Panc1 (cell line): ENCODE measurements around the gene TFCP2L1. TPM values are rescaled to one million over a fixed set of nuclear protein-coding genes. Genes with fewer than 3 reads are reported as not detected.

Source experiments
- ATAC-seq: fragments of 200-7000 bp; cut with Tn5 transposase; 2 replicates; pipeline ENCODE4 v1.9.1; 2020; ENCODE audit warnings: mild to moderate bottlenecking, moderate library complexity
- BruUV-seq: library from RNA; stranded (reverse); fragments of 400-500 nt; replicated peaks from 2 replicates; lab custom pipeline; 2021; lab: Mats Ljungman, UMichigan
- CTCF ChIA-PET: fragments of 300-600 bp; sonication (Branson Sonifier 250); formaldehyde crosslinking; loops from one replicate; lab custom pipeline; 2022; ENCODE audit warnings: antibody characterized with exemption; lab: Charles Lee
- POLR2A ChIA-PET: fragments of 300-600 bp; sonication (Branson Sonifier 250); formaldehyde crosslinking; loops from one replicate; lab custom pipeline; 2022; ENCODE audit warnings: antibody characterized with exemption; lab: Charles Lee
- DNase-seq: peaks from one replicate; pipeline ENCODE4 v3.0.0-alpha.2; 2010; ENCODE audit warnings: low read depth, low spot score
- H3K27ac ChIP-seq: 2 replicates; pipeline ENCODE4 v1.5.1; 2011; ENCODE audit warnings: mild to moderate bottlenecking, low read length, inconsistent platforms
- H3K27me3 ChIP-seq: fragments of 200-500 bp; sonication (Bioruptor generic); 2 replicates; pipeline ENCODE4 v1.6.0; 2014; ENCODE audit warnings: low read length, inconsistent platforms; ENCODE audit not compliant: control insufficient read depth, insufficient read depth
- H3K36me3 ChIP-seq: fragments of 200-500 bp; sonication (Bioruptor generic); 2 replicates; pipeline ENCODE4 v1.5.1; 2014; ENCODE audit warnings: inconsistent platforms, mild to moderate bottlenecking, low read length, moderate library complexity; ENCODE audit not compliant: control insufficient read depth, insufficient read depth
- H3K4me1 ChIP-seq: 2 replicates; pipeline ENCODE4 v1.5.1; 2011; ENCODE audit warnings: inconsistent platforms, mild to moderate bottlenecking, low read length, moderate library complexity; ENCODE audit not compliant: control insufficient read depth, insufficient read depth
- H3K4me3 ChIP-seq, 2 experiments: 2 replicates each; pipeline ENCODE4 v1.5.1; 2011 to 2012; ENCODE audit warnings: low read depth in 2 of 2, low read length in 2 of 2, mild to moderate bottlenecking in 2 of 2, inconsistent platforms in 1 of 2, moderate library complexity in 1 of 2
- H3K9me3 ChIP-seq: fragments of 200-500 bp; sonication (Bioruptor generic); 2 replicates; pipeline ENCODE4 v1.5.1; 2014; ENCODE audit warnings: low read depth, mild to moderate bottlenecking, inconsistent platforms, low read length, moderate library complexity; ENCODE audit not compliant: control insufficient read depth, insufficient read depth
- CTCF ChIP-seq: fragments of 450-650 bp; IDR thresholded peaks from 2 replicates; pipeline ENCODE4 v1.5.1; 2017; ENCODE audit warnings: mild to moderate bottlenecking
- POLR2AphosphoS5 ChIP-seq: IDR thresholded peaks from 2 replicates; pipeline ENCODE4 v1.6.1; 2012; ENCODE audit warnings: mild to moderate bottlenecking, low read depth, low read length, moderate library complexity
- REST ChIP-seq, 2 experiments: IDR thresholded peaks; 2 replicates each; pipeline ENCODE4 v1.6.1; 2011 to 2012; ENCODE audit warnings: low read depth in 2 of 2, control low read depth in 1 of 2, low read length in 1 of 2, mild to moderate bottlenecking in 1 of 2, moderate library complexity in 1 of 2; ENCODE audit not compliant: insufficient read depth in 1 of 2
- SIN3A ChIP-seq: IDR thresholded peaks from 2 replicates; pipeline ENCODE4 v1.6.1; 2012; ENCODE audit warnings: low read depth, mild to moderate bottlenecking, low read length, moderate library complexity, borderline replicate concordance; ENCODE audit not compliant: insufficient read depth
- TCF7L2 ChIP-seq: IDR thresholded peaks from 2 replicates; pipeline ENCODE4 v1.6.1; 2011; ENCODE audit warnings: mild to moderate bottlenecking, low read depth, low read length, inconsistent platforms
- in situ Hi-C: cut with HindIII; loops from 2 replicates; pipeline ENCODE4 v1.10.0; 2016; ENCODE audit warnings: low sequenced_read_pairs, low pct_unique_long_range_greater_than_20kb
- intact Hi-C: fragments of 100-400 bp; cut with micrococcal nuclease; formaldehyde crosslinking; loops from one replicate; pipeline ENCODE4 v1.10.0; 2022; ENCODE audit not compliant: unreplicated experiment
- total RNA-seq: library from RNA; stranded (reverse); gene quantifications from one replicate; pipeline ENCODE4 v1.2.1, GENCODE V29; 2021; ENCODE audit not compliant: unreplicated experiment

The TFCP2L1 gene
- total RNA-seq, 1 experiment from 2014 or later: 4.9 TPM

- TF ChIP-seq TCF7L2: no peak
- TF ChIP-seq POLR2AphosphoS5: no peak
- TF ChIP-seq SIN3A: no peak
- no peak for TF ChIP-seq CTCF
- TF ChIP-seq REST (IDR thresholded peaks at IDR 0.05; ENCODE audit: insufficient read depth in 1 of 2, low read depth in 2 of 2, low read length in 1 of 2): no peak
- CTCF ChIA-PET: interaction anchor here (0.6 kb wide), 1 partner anchor 940 kb away, joined by 7 read pairs; no protein-coding TSS in a partner anchor
- DNase-seq (no peak), ATAC-seq (no peak)
- no peaks in the 10 kb centered on the region for H3K9me3 ChIP-seq
- H3K27ac ChIP-seq: no peak overlapping the region
- H3K4me3 ChIP-seq: no peak overlapping the region
- in situ Hi-C loops: no loop called here
- H3K27me3 ChIP-seq: peaks cover 7% of the 10 kb centered on the region
- 0 out of 2 replicates have a peak, but pooled peaks cover 3% of the 10 kb centered on the region for H3K4me1 ChIP-seq
- POLR2A ChIA-PET: no interaction called here
- H3K36me3 ChIP-seq: no peaks in the 10 kb centered on the region
- intact Hi-C loops: no loop called here
- no TSS peak for BruUV-seq
Observed at GRCh38 chr2:121287956-121288355, 3.0 kb upstream of the TFCP2L1 start.

GRCh38 chr2:121287146-121287798, 2.3 kb upstream of the TFCP2L1 start:
- ATAC-seq (no peak), DNase-seq (no peak)
- in situ Hi-C loops: no loop called here
- no peak overlapping the region for H3K27ac ChIP-seq
- H3K36me3 ChIP-seq: no peaks in the 10 kb centered on the region
- intact Hi-C loops: no loop called here
- H3K4me3 ChIP-seq: no peak overlapping the region
- TF ChIP-seq SIN3A: no peak
- TF ChIP-seq REST (IDR thresholded peaks at IDR 0.05; ENCODE audit: insufficient read depth in 1 of 2, low read depth in 2 of 2, low read length in 1 of 2): no peak
- no peak for TF ChIP-seq CTCF
- no peak for TF ChIP-seq TCF7L2
- no peaks in the 10 kb centered on the region for H3K9me3 ChIP-seq
- H3K27me3 ChIP-seq: peaks cover 7% of the 10 kb centered on the region
- ChIA-PET CTCF (interaction anchor here (0.6 kb wide), 1 partner anchor 940 kb away, joined by 7 read pairs; no protein-coding TSS in a partner anchor), POLR2A (no interaction called here)
- H3K4me1 ChIP-seq: 0 out of 2 replicates have a peak, but pooled peaks cover 3% of the 10 kb centered on the region
- BruUV-seq: no TSS peak
